OCI-LY1 (cell line): ENCODE measurements around the gene DIP2B.
"Not testable (repeated sequence)": the region's sequence is repeated elsewhere in the genome, so short reads cannot be mapped to it uniquely, and the experiment has no call there.

Source experiments
- H2AFZ ChIP-seq: fragments of 200-600 bp; sonication (generic), shearing (Covaris generic); 2 replicates; pipeline ENCODE4 v1.6.0; 2014; ENCODE audit warnings: antibody characterized with exemption, mild to moderate bottlenecking, low read length
- H3F3A ChIP-seq: fragments of 200-600 bp; sonication (generic), shearing (Covaris generic); 2 replicates; pipeline ENCODE4 v1.6.0; 2014; ENCODE audit warnings: mild to moderate bottlenecking, antibody characterized with exemption, low read length, moderate library complexity; ENCODE audit not compliant: insufficient read depth
- H3K27ac ChIP-seq: fragments of 200-600 bp; sonication (generic); 2 replicates; pipeline ENCODE4 v1.5.1; 2014; ENCODE audit warnings: low read length, mixed run types, mild to moderate bottlenecking, low read depth; ENCODE audit not compliant: poor library complexity, severe bottlenecking
- H3K27me3 ChIP-seq: fragments of 200-600 bp; sonication (generic); 2 replicates; pipeline ENCODE4 v1.6.0; 2014; ENCODE audit warnings: antibody characterized with exemption, mild to moderate bottlenecking, low read length, moderate library complexity; ENCODE audit not compliant: insufficient read depth
- H3K36me3 ChIP-seq: fragments of 200-600 bp; sonication (generic); 2 replicates; pipeline ENCODE4 v1.6.1; 2014; ENCODE audit warnings: mild to moderate bottlenecking, antibody characterized with exemption, low read length, moderate library complexity, mixed read lengths; ENCODE audit not compliant: insufficient read depth
- H3K4me1 ChIP-seq: fragments of 200-600 bp; sonication (generic); 2 replicates; pipeline ENCODE4 v1.5.1; 2014; ENCODE audit warnings: mild to moderate bottlenecking, low read length, moderate library complexity; ENCODE audit not compliant: insufficient read depth, severe bottlenecking
- H3K4me2 ChIP-seq: fragments of 200-600 bp; sonication (generic), shearing (Covaris generic); 2 replicates; pipeline ENCODE4 v1.6.1; 2014; ENCODE audit warnings: low read length
- H3K4me3 ChIP-seq: fragments of 200-600 bp; sonication (generic); 2 replicates; pipeline ENCODE4 v1.5.1; 2014; ENCODE audit warnings: low read length, low read depth, mild to moderate bottlenecking, mixed read lengths; ENCODE audit not compliant: poor library complexity, severe bottlenecking
- H3K79me2 ChIP-seq: fragments of 200-600 bp; shearing (Covaris generic); 2 replicates; pipeline ENCODE4 v1.6.1; 2016; ENCODE audit warnings: mixed run types, low read length, mixed read lengths; ENCODE audit not compliant: insufficient read depth
- H3K9ac ChIP-seq: fragments of 200-600 bp; sonication (generic), shearing (Covaris generic); 2 replicates; pipeline ENCODE4 v1.6.1; 2014; ENCODE audit warnings: mild to moderate bottlenecking, low read length, mixed read lengths
- H3K9me2 ChIP-seq: fragments of 200-600 bp; sonication (generic), shearing (Covaris generic); 2 replicates; pipeline ENCODE4 v1.6.1; 2014; ENCODE audit warnings: low read depth, mild to moderate bottlenecking, low read length, mixed read lengths
- H3K9me3 ChIP-seq: fragments of 200-600 bp; shearing (Covaris generic); 2 replicates; pipeline ENCODE4 v1.6.1; 2014; ENCODE audit warnings: low read length, mixed read lengths
- H4K20me1 ChIP-seq: fragments of 200-600 bp; sonication (generic), shearing (Covaris generic); 2 replicates; pipeline ENCODE4 v1.6.0; 2016; ENCODE audit warnings: mild to moderate bottlenecking, low read length; ENCODE audit not compliant: insufficient read depth
- CTCF ChIP-seq: fragments of 200-600 bp; sonication (generic), shearing (Covaris generic); IDR thresholded peaks from 2 replicates; pipeline ENCODE4 v1.5.1; 2017; ENCODE audit warnings: mild to moderate bottlenecking, antibody characterized with exemption, low read length, moderate library complexity, mixed read lengths
- EZH2 ChIP-seq: fragments of 200-600 bp; sonication (generic), shearing (Covaris generic); IDR thresholded peaks from 2 replicates; pipeline ENCODE4 v1.8.0; 2017; ENCODE audit warnings: borderline replicate concordance, mixed run types, mild to moderate bottlenecking, antibody characterized with exemption, low read length, moderate library complexity, mixed read lengths

DIP2B gene

GRCh38 chr12:50542448-50542847 is 37.7 kb downstream of the DIP2B start:
- Histone ChIP-seq H3K4me1 (no peaks in the 10 kb centered on the region), H3F3A (no peaks in the 10 kb centered on the region), H3K9ac (no peak overlapping the region)

GRCh38 chr12:50543188-50543587 is 38.4 kb downstream of the DIP2B start:
- not testable (repeated sequence) for H3K79me2 ChIP-seq, H4K20me1 ChIP-seq, H3F3A ChIP-seq, H3K9me3 ChIP-seq, H3K9ac ChIP-seq, H3K4me1 ChIP-seq, H3K27ac ChIP-seq, H3K4me2 ChIP-seq, H3K27me3 ChIP-seq, H3K9me2 ChIP-seq, H3K36me3 ChIP-seq, H2AFZ ChIP-seq, H3K4me3 ChIP-seq

More at GRCh38 chr12:50542448-50542847, 37.7 kb downstream of the DIP2B start:
- no peak for TF ChIP-seq EZH2
- TF ChIP-seq CTCF = no peak
- Histone ChIP-seq H3K27me3 (no peaks in the 10 kb centered on the region), H2AFZ (no peak overlapping the region), H4K20me1 (no peaks in the 10 kb centered on the region), H3K9me2 (no peaks in the 10 kb centered on the region), H3K79me2 (0 out of 2 replicates have a peak, but pooled peaks cover 4% of the 10 kb centered on the region), H3K9me3 (no peaks in the 10 kb centered on the region), H3K36me3 (no peaks in the 10 kb centered on the region), H3K4me2 (no peak overlapping the region), H3K4me3 (no peak overlapping the region), H3K27ac (no peak overlapping the region)

- Histone ChIP-seq H3K4me1 (no peaks in the 10 kb centered on the region), H3K9me2 (no peaks in the 10 kb centered on the region), H2AFZ (no peak overlapping the region), H3K27me3 (no peaks in the 10 kb centered on the region), H3K4me2 (no peak overlapping the region), H4K20me1 (no peaks in the 10 kb centered on the region), H3K36me3 (no peaks in the 10 kb centered on the region), H3F3A (no peaks in the 10 kb centered on the region), H3K9me3 (no peaks in the 10 kb centered on the region), H3K79me2 (no peaks in the 10 kb centered on the region), H3K9ac (no peak overlapping the region), H3K27ac (no peak overlapping the region), H3K4me3 (no peak overlapping the region)
- TF ChIP-seq CTCF (no peak), EZH2 (no peak)
Measured at GRCh38 chr12:50545213-50545612, 40.4 kb downstream of the DIP2B start.

GRCh38 chr12:50545786-50546185 is 41.0 kb downstream of the DIP2B start:
- H3K79me2 ChIP-seq = no peaks in the 10 kb centered on the region
- H3K36me3 ChIP-seq = no peaks in the 10 kb centered on the region
- no peaks in the 10 kb centered on the region for H4K20me1 ChIP-seq
- no peak for TF ChIP-seq CTCF
- TF ChIP-seq EZH2 = no peak
- no peaks in the 10 kb centered on the region for H3F3A ChIP-seq
- no peaks in the 10 kb centered on the region for H3K9me3 ChIP-seq
- no peak overlapping the region for H3K4me2 ChIP-seq
- no peak overlapping the region for H3K27ac ChIP-seq
- H3K27me3 ChIP-seq = no peaks in the 10 kb centered on the region
- no peaks in the 10 kb centered on the region for H3K4me1 ChIP-seq
- no peaks in the 10 kb centered on the region for H3K9me2 ChIP-seq
- H3K9ac ChIP-seq = no peak overlapping the region
- H2AFZ ChIP-seq = no peak overlapping the region
- no peak overlapping the region for H3K4me3 ChIP-seq
